NB4 (cell line): ENCODE measurements around the gene SLC12A1.

Experiments
- CTCF ChIP-seq: IDR thresholded peaks from one replicate; pipeline ENCODE4 v1.5.1; 2012; ENCODE audit warnings: low read depth, low read length
- MYC ChIP-seq: IDR thresholded peaks from 2 replicates; pipeline ENCODE4 v1.6.1; 2011; ENCODE audit warnings: low read depth, low read length
- POLR2A ChIP-seq: IDR thresholded peaks from 2 replicates; pipeline ENCODE4 v1.6.1; 2011; ENCODE audit warnings: mild to moderate bottlenecking; ENCODE audit not compliant: insufficient read length; ENCODE audit errors: extremely low read depth

GRCh38 chr15:48330855-48331795 lies 125.0 kb downstream of the SLC12A1 start, which contains the start of gene DUT:
- peak; percentile 20 for TF ChIP-seq CTCF
- peak; percentile 74 for TF ChIP-seq POLR2A
- TF ChIP-seq MYC, result peak; percentile 53
